Natural killer cell treated with Interleukin-12 subunit alpha and Interleukin-12 subunit beta and Interleukin-15 and Interleukin-18, amount 100 ng/mL, for 72 hours (primary cell): Measurements from ENCODE around the gene LRRC4C. TPM values are rescaled to one million over a fixed set of nuclear protein-coding genes. Genes with fewer than 3 reads are reported as not detected.
"Not testable (repeated sequence)": the region's sequence is repeated elsewhere in the genome, so short reads cannot be mapped to it uniquely, and the experiment has no call there.

Experiments used
- ATAC-seq, 2 donors: fragments of 150-1000 bp; cut with Tn5 transposase in 1 of 2; sonication (Bioruptor Pico), chemical (Tn5 transposase) in 1 of 2; 2 replicates each; pipeline ENCODE4 v1.10.0; 2021
- DNase-seq: peaks from one replicate; pipeline ENCODE4 v3.0.0; 2022; ENCODE audit warnings: low spot score
- H3K27ac Mint-ChIP-seq, 2 donors: 1 replicate in 1 of 2; 2 replicates in 1 of 2; pipeline ENCODE4 v1.8.0; 2022; ENCODE audit warnings: mixed read lengths in 2 of 2, mild to moderate bottlenecking in 1 of 2, moderate library complexity in 1 of 2
- H3K27me3 Mint-ChIP-seq, 2 donors: 1 replicate in 1 of 2; 2 replicates in 1 of 2; pipeline ENCODE4 v1.8.0; 2022; ENCODE audit warnings: mixed read lengths in 2 of 2
- H3K36me3 Mint-ChIP-seq: one replicate; pipeline ENCODE4 v1.8.0; 2022; ENCODE audit warnings: mixed read lengths
- H3K4me1 Mint-ChIP-seq, 2 donors: 1 replicate in 1 of 2; 2 replicates in 1 of 2; pipeline ENCODE4 v1.8.0; 2022; ENCODE audit warnings: low read depth in 2 of 2, mixed read lengths in 2 of 2, mild to moderate bottlenecking in 1 of 2
- H3K4me3 Mint-ChIP-seq: one replicate; pipeline ENCODE4 v1.8.0; 2022; ENCODE audit warnings: mixed read lengths
- H3K9me3 Mint-ChIP-seq: 2 replicates; pipeline ENCODE4 v1.8.0; 2022; ENCODE audit warnings: mixed read lengths
- total RNA-seq, 2 donors: library from RNA; stranded (reverse); gene quantifications; one replicate each; pipeline ENCODE4 v1.2.3, GENCODE V29; 2022

LRRC4C gene
- total RNA-seq, 2 donors from 2014 or later = not detected

- H3K4me1 Mint-ChIP-seq = no peaks in the 10 kb centered on the region
- ATAC-seq (no peak), DNase-seq (no peak)
- peaks cover 25% of the 10 kb centered on the region for H3K9me3 Mint-ChIP-seq
- H3K4me3 Mint-ChIP-seq = no peak overlapping the region
- H3K36me3 Mint-ChIP-seq = peaks cover 7% of the 10 kb centered on the region
- no peak overlapping the region for H3K27ac Mint-ChIP-seq
- H3K27me3 Mint-ChIP-seq = no peaks in the 10 kb centered on the region
Measured at GRCh38 chr11:40567392-40567791, 892.1 kb downstream of the LRRC4C start.

- Mint-ChIP-seq H3K27ac (no peak overlapping the region), H3K4me1 (no peaks in the 10 kb centered on the region), H3K9me3 (peaks cover 27% of the 10 kb centered on the region), H3K36me3 (peaks cover 16% of the 10 kb centered on the region), H3K27me3 (no peaks in the 10 kb centered on the region), H3K4me3 (no peak overlapping the region)
- ATAC-seq = no peak
- no peak for DNase-seq
Measured at GRCh38 chr11:40544162-40544561, 915.3 kb downstream of the LRRC4C start.

GRCh38 chr11:40542821-40543220 is 916.6 kb downstream of the LRRC4C start:
- no peak for ATAC-seq
- no peak overlapping the region for H3K4me3 Mint-ChIP-seq
- H3K4me1 Mint-ChIP-seq = no peaks in the 10 kb centered on the region
- H3K27me3 Mint-ChIP-seq = no peaks in the 10 kb centered on the region
- no peak for DNase-seq
- peaks cover 12% of the 10 kb centered on the region for H3K36me3 Mint-ChIP-seq
- H3K27ac Mint-ChIP-seq = no peak overlapping the region
- H3K9me3 Mint-ChIP-seq = peaks cover 25% of the 10 kb centered on the region

- ATAC-seq = no peak
- Mint-ChIP-seq H3K36me3 (peaks cover 4% of the 10 kb centered on the region), H3K27ac (no peak overlapping the region), H3K4me3 (no peak overlapping the region), H3K9me3 (peaks cover 22% of the 10 kb centered on the region), H3K27me3 (no peaks in the 10 kb centered on the region), H3K4me1 (no peaks in the 10 kb centered on the region)
- no peak for DNase-seq
Measured at GRCh38 chr11:40537734-40538133, 921.7 kb downstream of the LRRC4C start.

GRCh38 chr11:40522080-40522479 is 937.4 kb downstream of the LRRC4C start:
- not testable (repeated sequence) for DNase-seq, H3K4me1 Mint-ChIP-seq, ATAC-seq, H3K27ac Mint-ChIP-seq, H3K36me3 Mint-ChIP-seq, H3K27me3 Mint-ChIP-seq, H3K4me3 Mint-ChIP-seq
- H3K9me3 Mint-ChIP-seq = peaks cover 18% of the 10 kb centered on the region

GRCh38 chr11:40517122-40517521 is 942.3 kb downstream of the LRRC4C start:
- peaks cover 15% of the 10 kb centered on the region for H3K9me3 Mint-ChIP-seq
- H3K27ac Mint-ChIP-seq = no peak overlapping the region
- no peaks in the 10 kb centered on the region for H3K27me3 Mint-ChIP-seq
- DNase-seq = no peak
- no peak overlapping the region for H3K4me3 Mint-ChIP-seq
- no peaks in the 10 kb centered on the region for H3K36me3 Mint-ChIP-seq
- no peaks in the 10 kb centered on the region for H3K4me1 Mint-ChIP-seq
- ATAC-seq = no peak

- no peak for DNase-seq
- no peak overlapping the region for H3K4me3 Mint-ChIP-seq
- no peak overlapping the region for H3K27ac Mint-ChIP-seq
- H3K4me1 Mint-ChIP-seq = no peaks in the 10 kb centered on the region
- no peaks in the 10 kb centered on the region for H3K27me3 Mint-ChIP-seq
- no peak for ATAC-seq
- peaks cover 10% of the 10 kb centered on the region for H3K9me3 Mint-ChIP-seq
- H3K36me3 Mint-ChIP-seq = peaks cover 6% of the 10 kb centered on the region
Measured at GRCh38 chr11:40514124-40514523, 945.3 kb downstream of the LRRC4C start.

- no peak for ATAC-seq
- Mint-ChIP-seq H3K4me3 (no peak overlapping the region), H3K36me3 (peaks cover 6% of the 10 kb centered on the region), H3K27me3 (no peaks in the 10 kb centered on the region), H3K4me1 (no peaks in the 10 kb centered on the region), H3K27ac (no peak overlapping the region), H3K9me3 (peaks cover 8% of the 10 kb centered on the region)
- no peak for DNase-seq
Measured at GRCh38 chr11:40513281-40513680, 946.2 kb downstream of the LRRC4C start.

GRCh38 chr11:40508303-40508702 is 951.1 kb downstream of the LRRC4C start:
- no peak for ATAC-seq
- H3K36me3 Mint-ChIP-seq = peaks cover 6% of the 10 kb centered on the region
- H3K9me3 Mint-ChIP-seq = peaks cover 4% of the 10 kb centered on the region
- H3K4me1 Mint-ChIP-seq = no peaks in the 10 kb centered on the region
- no peak overlapping the region for H3K27ac Mint-ChIP-seq
- no peak overlapping the region for H3K4me3 Mint-ChIP-seq
- DNase-seq = no peak
- H3K27me3 Mint-ChIP-seq = no peaks in the 10 kb centered on the region

GRCh38 chr11:40506226-40506625 is 953.2 kb downstream of the LRRC4C start:
- H3K4me3 Mint-ChIP-seq = no peak overlapping the region
- H3K27me3 Mint-ChIP-seq = no peaks in the 10 kb centered on the region
- no peak for DNase-seq
- no peaks in the 10 kb centered on the region for H3K4me1 Mint-ChIP-seq
- H3K27ac Mint-ChIP-seq = no peak overlapping the region
- peaks cover 11% of the 10 kb centered on the region for H3K36me3 Mint-ChIP-seq
- ATAC-seq = no peak
- H3K9me3 Mint-ChIP-seq = peaks cover 14% of the 10 kb centered on the region

GRCh38 chr11:40491341-40491740 is 968.1 kb downstream of the LRRC4C start:
- Mint-ChIP-seq H3K36me3 (peaks cover 5% of the 10 kb centered on the region), H3K9me3 (peaks cover 4% of the 10 kb centered on the region), H3K4me1 (no peaks in the 10 kb centered on the region), H3K27ac (no peak overlapping the region), H3K4me3 (no peak overlapping the region), H3K27me3 (no peaks in the 10 kb centered on the region)
- ATAC-seq (no peak), DNase-seq (no peak)

- Mint-ChIP-seq H3K27me3 (no peaks in the 10 kb centered on the region), H3K4me3 (no peak overlapping the region), H3K4me1 (no peaks in the 10 kb centered on the region), H3K36me3 (no peaks in the 10 kb centered on the region), H3K9me3 (peaks cover 30% of the 10 kb centered on the region), H3K27ac (no peak overlapping the region)
- ATAC-seq (no peak), DNase-seq (no peak)
Measured at GRCh38 chr11:40467771-40468170, 991.7 kb downstream of the LRRC4C start.

GRCh38 chr11:40445391-40445790 is 1014.1 kb downstream of the LRRC4C start:
- no peaks in the 10 kb centered on the region for H3K27me3 Mint-ChIP-seq
- ATAC-seq = no peak
- H3K4me1 Mint-ChIP-seq = no peaks in the 10 kb centered on the region
- H3K36me3 Mint-ChIP-seq = peaks cover 7% of the 10 kb centered on the region
- no peak for DNase-seq
- H3K9me3 Mint-ChIP-seq = peaks cover 24% of the 10 kb centered on the region
- no peak overlapping the region for H3K4me3 Mint-ChIP-seq
- no peak overlapping the region for H3K27ac Mint-ChIP-seq

GRCh38 chr11:40444151-40444550 is 1015.3 kb downstream of the LRRC4C start:
- H3K4me1 Mint-ChIP-seq = no peaks in the 10 kb centered on the region
- ATAC-seq (no peak), DNase-seq (no peak)
- no peak overlapping the region for H3K4me3 Mint-ChIP-seq
- H3K9me3 Mint-ChIP-seq = peaks cover 23% of the 10 kb centered on the region
- H3K27me3 Mint-ChIP-seq = no peaks in the 10 kb centered on the region
- H3K27ac Mint-ChIP-seq = no peak overlapping the region
- H3K36me3 Mint-ChIP-seq = peaks cover 7% of the 10 kb centered on the region

- DNase-seq (no peak), ATAC-seq (no peak)
- Mint-ChIP-seq H3K36me3 (peaks cover 7% of the 10 kb centered on the region), H3K4me3 (no peak overlapping the region), H3K9me3 (peaks cover 16% of the 10 kb centered on the region), H3K27me3 (no peaks in the 10 kb centered on the region), H3K27ac (no peak overlapping the region), H3K4me1 (no peaks in the 10 kb centered on the region)
Measured at GRCh38 chr11:40435344-40435743, 1024.1 kb downstream of the LRRC4C start.
